Activated T-helper 1 cell treated with anti-CD3 and anti-CD28 coated beads, Interleukin-12 subunit alpha, Interleukin-12 subunit beta, Interleukin-2, Interleukin-4 antibody, amounts not matched to agents 30 ng/mL and 10 ng/mL and 1 ng/mL, durations not matched to agents 14 hours and 24 hours and 36 hours (primary cell): ENCODE measurements around the gene BCL7B. TPM values are rescaled to one million over a fixed set of nuclear protein-coding genes. Genes with fewer than 3 reads are reported as not detected.
"Not testable (repeated sequence)": the region's sequence is repeated elsewhere in the genome, so short reads cannot be mapped to it uniquely, and the experiment has no call there.

Experiments
- DNase-seq: peaks from one replicate; pipeline ENCODE4 v3.0.0; 2021; ENCODE audit warnings: low spot score
- H3K27ac Mint-ChIP-seq: one replicate; pipeline ENCODE4 v1.8.0; 2021; ENCODE audit warnings: mild to moderate bottlenecking, mixed read lengths
- H3K27me3 Mint-ChIP-seq: one replicate; pipeline ENCODE4 v1.8.0; 2022; ENCODE audit warnings: mild to moderate bottlenecking, moderate library complexity, mixed read lengths; ENCODE audit not compliant: insufficient read depth
- H3K36me3 Mint-ChIP-seq: one replicate; pipeline ENCODE4 v1.8.0; 2021; ENCODE audit warnings: low read depth, mixed read lengths
- H3K4me1 Mint-ChIP-seq: one replicate; pipeline ENCODE4 v1.8.0; 2021; ENCODE audit warnings: low read depth, mixed read lengths
- H3K4me3 Mint-ChIP-seq: one replicate; pipeline ENCODE4 v1.8.0; 2021; ENCODE audit warnings: mild to moderate bottlenecking, moderate library complexity, mixed read lengths
- H3K9me3 Mint-ChIP-seq: one replicate; pipeline ENCODE4 v1.8.0; 2021; ENCODE audit warnings: mixed read lengths
- intact Hi-C: fragments of 100-400 bp; cut with micrococcal nuclease; formaldehyde crosslinking; loops from one replicate; pipeline ENCODE4 v1.15.1; 2024
- total RNA-seq: library from RNA; stranded (reverse); gene quantifications from 2 replicates; pipeline ENCODE4 v1.2.3, GENCODE V29; 2022

BCL7B gene
- total RNA-seq, 1 donor from 2014 or later = 86.0 TPM

DNA sequence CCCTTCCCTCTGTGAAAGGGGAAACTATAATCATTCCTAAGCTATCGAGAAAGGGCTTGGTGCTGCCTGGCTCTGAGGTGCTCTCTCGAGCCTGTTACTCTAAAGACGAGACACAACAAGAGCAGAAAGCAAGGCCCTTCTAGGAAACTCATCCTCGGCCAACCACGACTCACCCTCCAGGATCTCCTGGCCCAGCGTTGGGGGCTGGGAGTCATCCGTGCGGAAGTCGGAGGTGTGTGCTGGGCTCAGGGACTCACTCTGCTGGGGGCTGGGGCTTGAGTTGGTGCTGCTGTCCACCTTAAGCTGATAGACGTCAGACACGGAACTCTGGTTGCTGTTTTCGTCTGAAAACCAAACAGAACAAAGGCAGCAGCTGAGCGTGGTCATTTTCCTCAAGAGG is 17.8 kb downstream of the BCL7B start:
- intact Hi-C loops = no loop called here
- no peak for DNase-seq
- Mint-ChIP-seq H3K9me3 (no peaks in the 10 kb centered on the region), H3K27ac (no peak overlapping the region), H3K36me3 (peaks cover 48% of the 10 kb centered on the region), H3K27me3 (no peaks in the 10 kb centered on the region), H3K4me3 (no peak overlapping the region), H3K4me1 (peaks cover 5% of the 10 kb centered on the region)

DNA sequence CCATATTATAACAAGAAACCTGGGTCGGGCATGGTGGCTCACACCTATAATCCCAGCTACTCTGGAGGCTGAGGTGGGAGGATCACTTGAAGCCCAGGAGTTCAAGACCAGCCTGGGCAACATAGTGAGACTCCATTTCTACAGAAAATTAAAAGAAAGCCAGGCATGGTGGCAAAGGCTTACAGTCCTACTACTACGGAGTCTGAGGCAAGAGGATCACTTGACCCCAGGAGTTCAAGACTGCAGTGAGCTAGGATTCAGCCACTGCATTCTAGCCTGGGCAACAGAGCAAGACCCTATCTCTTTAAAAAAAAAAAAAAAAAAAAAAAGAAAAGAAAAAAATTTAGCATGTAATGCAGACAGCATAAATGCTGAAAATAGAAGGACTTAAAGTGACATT is 19.0 kb downstream of the BCL7B start:
- H3K4me3 Mint-ChIP-seq = not testable (repeated sequence)
- H3K36me3 Mint-ChIP-seq = peaks cover 46% of the 10 kb centered on the region

DNA sequence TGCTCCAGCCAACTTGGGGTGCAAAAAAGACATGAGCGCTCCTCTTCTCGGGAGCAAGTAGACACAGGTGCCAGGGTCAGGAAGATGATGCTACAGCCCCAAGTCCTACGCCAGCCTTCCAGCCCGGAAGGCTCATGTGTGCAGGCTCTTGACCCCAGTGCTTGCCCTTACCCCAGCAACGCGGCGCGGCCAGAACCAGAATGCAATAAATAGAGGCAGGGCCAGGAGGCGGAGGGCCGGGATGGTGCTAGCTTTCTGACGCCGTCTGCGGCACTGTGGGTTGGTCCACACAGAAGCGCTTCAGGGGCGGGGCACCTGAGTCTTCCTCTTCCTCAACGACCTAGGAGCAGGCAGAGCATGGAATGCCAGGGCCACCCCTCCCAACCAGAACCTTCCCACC is 20.4 kb downstream of the BCL7B start:
- no peak overlapping the region for H3K27ac Mint-ChIP-seq
- peaks cover 36% of the 10 kb centered on the region for H3K36me3 Mint-ChIP-seq
- H3K4me1 Mint-ChIP-seq = no peaks in the 10 kb centered on the region
- H3K9me3 Mint-ChIP-seq = no peaks in the 10 kb centered on the region
- intact Hi-C loops = no loop called here
- no peaks in the 10 kb centered on the region for H3K27me3 Mint-ChIP-seq
- no peak for DNase-seq
- H3K4me3 Mint-ChIP-seq = no peak overlapping the region

More for the DNA sequence above, 19.0 kb downstream of the BCL7B start:
- H3K27me3 Mint-ChIP-seq, H3K4me1 Mint-ChIP-seq, H3K27ac Mint-ChIP-seq, intact Hi-C loops, DNase-seq, H3K9me3 Mint-ChIP-seq: not testable (repeated sequence)

DNA sequence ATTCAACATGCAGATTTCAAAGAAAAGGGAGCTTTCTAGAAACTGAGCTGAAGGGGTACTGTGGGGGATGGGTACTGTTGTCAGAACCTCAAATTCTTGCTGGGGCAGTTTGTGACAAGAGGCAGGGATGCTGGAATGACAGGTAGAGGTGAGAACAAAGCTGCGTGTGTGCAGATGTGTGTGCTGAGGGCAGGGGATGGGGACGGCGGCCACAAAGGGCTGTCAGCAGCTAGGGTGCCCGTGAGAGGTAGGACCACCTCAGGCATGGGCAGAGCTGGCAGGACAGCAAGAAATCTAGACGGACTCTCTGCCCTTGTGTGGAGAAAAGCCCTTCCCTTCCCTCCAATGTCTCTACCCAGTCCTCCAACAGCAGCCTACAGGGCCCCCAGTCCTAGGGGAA is 21.0 kb downstream of the BCL7B start:
- intact Hi-C loops = no loop called here
- Mint-ChIP-seq H3K4me1 (no peaks in the 10 kb centered on the region), H3K4me3 (no peak overlapping the region), H3K27me3 (no peaks in the 10 kb centered on the region), H3K9me3 (no peaks in the 10 kb centered on the region), H3K36me3 (peaks cover 31% of the 10 kb centered on the region), H3K27ac (no peak overlapping the region)
- DNase-seq = no peak

DNA sequence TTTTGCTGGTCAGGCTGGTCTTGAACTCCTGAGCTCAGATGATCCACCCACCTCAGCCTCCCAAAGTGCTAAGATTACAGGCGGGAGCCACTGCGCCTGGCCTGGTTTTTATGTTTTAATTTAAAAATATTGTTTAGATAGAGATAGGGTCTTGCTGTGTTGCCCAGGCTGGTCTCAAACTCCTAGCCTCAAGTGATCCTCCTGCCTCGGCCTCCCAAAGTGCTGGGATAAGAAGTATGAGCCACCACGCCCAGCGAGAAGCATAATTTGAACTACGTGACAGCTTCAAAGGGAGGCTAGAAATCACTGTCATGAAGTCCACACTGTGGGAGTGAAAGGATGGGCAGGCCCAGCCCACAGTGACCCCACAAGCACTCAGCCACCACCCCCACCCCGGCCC is 21.6 kb downstream of the BCL7B start:
- H3K36me3 Mint-ChIP-seq = peaks cover 29% of the 10 kb centered on the region

DNA sequence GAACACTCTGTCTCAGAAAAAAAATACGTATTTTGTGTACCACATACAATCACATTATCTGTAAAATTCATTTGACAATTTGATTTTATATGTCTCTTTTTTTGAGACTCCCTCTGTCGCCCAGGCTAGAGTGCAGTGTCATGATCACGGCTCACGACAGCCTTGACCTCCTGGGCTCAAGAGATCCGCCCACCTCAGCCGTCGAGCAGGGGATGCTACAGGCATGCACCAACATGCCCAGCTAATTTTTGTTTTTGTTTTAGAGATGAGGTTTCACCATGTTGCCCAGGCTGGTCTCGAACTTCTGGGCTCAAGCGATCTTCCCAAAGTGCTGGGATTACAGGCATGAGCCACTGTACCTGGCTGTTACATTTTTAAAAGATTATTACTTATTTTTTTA is 23.7 kb downstream of the BCL7B start:
- Mint-ChIP-seq H3K4me1 (no peaks in the 10 kb centered on the region), H3K9me3 (no peaks in the 10 kb centered on the region), H3K36me3 (peaks cover 24% of the 10 kb centered on the region), H3K27ac (no peak overlapping the region), H3K27me3 (no peaks in the 10 kb centered on the region), H3K4me3 (no peak overlapping the region)
- intact Hi-C loops = no loop called here
- no peak for DNase-seq

More for the DNA sequence above, 21.6 kb downstream of the BCL7B start:
- H3K9me3 Mint-ChIP-seq, H3K4me3 Mint-ChIP-seq, H3K27me3 Mint-ChIP-seq, H3K27ac Mint-ChIP-seq, intact Hi-C loops, DNase-seq, H3K4me1 Mint-ChIP-seq: not testable (repeated sequence)

DNA sequence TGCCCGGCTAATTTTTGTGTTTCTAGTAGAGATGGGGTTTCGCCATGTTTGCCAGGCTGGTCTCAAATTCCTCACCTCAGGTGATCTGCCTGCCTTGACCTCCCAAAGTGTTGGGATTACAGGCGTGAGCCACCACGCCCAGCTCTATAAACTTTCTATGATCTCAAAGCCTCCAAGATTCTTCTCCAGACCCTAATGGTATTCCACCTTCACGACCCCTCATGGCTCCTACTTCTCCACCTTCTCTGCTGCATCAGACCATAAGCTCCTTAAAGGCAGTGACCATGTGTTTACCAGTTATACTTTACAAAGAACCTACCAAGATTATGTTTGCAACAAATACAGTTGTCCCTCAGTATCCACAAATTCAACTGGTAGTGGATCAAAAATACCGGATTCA is 25.3 kb downstream of the BCL7B start:
- Mint-ChIP-seq H3K27ac (no peak overlapping the region), H3K36me3 (peaks cover 15% of the 10 kb centered on the region), H3K4me3 (no peak overlapping the region), H3K9me3 (no peaks in the 10 kb centered on the region), H3K27me3 (no peaks in the 10 kb centered on the region), H3K4me1 (peaks cover 7% of the 10 kb centered on the region)
- intact Hi-C loops = no loop called here
- no peak for DNase-seq

DNA sequence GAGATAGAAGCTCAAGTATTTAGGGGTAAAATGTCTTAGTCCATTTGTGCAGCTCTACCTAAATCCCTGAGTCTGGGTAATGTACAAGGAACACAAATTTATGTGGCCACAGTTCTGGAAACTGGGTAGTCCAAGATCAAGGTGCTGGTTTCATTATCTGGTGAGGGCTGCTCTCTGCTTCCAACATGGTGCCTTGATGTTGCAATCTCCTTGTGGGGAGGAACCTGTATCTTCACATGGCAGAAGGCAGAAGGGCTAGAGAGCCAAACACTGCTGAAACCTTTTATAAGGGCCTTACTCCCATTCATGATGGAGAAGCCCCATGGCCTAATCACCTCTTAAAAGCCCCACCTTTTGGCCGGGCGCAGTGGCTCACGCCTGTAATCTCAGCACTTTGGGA is 26.7 kb downstream of the BCL7B start:
- intact Hi-C loops = no loop called here
- Mint-ChIP-seq H3K27me3 (no peaks in the 10 kb centered on the region), H3K4me3 (no peak overlapping the region), H3K36me3 (peaks cover 5% of the 10 kb centered on the region), H3K4me1 (peaks cover 14% of the 10 kb centered on the region), H3K9me3 (no peaks in the 10 kb centered on the region), H3K27ac (no peak overlapping the region)
- DNase-seq = no peak

DNA sequence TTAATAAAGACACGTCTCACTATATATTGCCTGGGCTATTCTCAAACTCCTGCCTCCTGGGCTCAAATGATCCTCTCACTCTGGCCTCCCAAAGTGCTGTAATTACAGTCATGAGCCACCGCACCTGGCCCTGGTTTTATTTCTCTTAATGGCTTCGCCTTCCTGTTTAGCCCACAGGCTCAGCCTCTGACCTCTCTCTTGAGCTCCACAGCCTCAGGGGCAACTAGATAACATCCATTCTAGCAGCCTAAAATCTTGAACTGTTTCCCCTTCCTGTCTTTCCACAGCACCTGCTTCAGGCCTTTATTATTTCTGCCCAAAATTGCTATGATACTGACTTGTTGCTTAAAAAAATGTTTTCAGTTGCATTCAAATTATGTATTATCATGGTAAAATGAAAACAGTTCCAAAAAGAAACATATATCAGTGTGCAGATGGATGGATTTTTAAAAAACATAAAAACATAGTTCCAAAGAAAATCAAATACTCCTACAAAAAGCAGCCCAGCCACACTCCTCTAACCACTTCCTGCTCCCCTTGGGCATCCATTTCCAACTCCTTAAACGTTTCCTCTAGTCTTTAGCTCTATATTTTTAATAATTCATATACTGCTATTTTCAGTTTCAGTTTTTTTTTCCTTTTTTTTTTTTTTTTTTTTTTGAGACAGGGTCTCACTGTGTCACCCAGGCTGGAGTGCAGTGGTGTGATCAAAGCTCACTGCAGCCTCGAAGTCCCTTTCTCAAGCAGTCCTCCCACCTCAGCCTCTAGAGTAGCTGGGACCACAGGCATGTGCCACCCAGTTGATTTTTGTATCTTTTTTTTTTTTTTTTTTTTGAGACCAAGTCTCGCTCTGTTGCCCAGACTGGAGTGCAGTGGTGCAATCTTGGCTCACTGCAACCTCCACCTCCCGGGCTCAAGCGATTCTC is 30.3 kb downstream of the BCL7B start:
- Mint-ChIP-seq H3K36me3 (peaks cover 3% of the 10 kb centered on the region), H3K4me3 (peak overlapping the region; percentile 19)

DNA sequence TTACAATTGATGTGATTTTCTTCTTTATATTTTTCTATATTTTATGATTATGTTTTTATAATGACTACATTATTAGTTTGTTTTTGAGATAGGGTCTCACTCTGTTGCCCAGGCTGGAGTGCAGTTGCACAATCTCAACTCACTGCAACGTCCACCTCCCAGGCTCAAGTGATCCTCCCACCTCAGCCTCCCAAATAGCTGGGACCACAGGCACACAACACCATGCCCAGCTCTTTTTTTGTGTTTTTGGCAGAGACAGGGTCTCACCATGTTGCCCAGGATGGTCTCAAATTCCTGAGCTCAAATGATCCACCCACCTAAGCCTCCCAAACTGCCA is 31.4 kb downstream of the BCL7B start:
- intact Hi-C loops = loop anchor here (10.0 kb wide), 1 partner anchor 701 kb away; the partner anchor contains the start of gene TYW1B
- not testable (repeated sequence) for H3K9me3 Mint-ChIP-seq, H3K27ac Mint-ChIP-seq, H3K27me3 Mint-ChIP-seq, DNase-seq, H3K36me3 Mint-ChIP-seq, H3K4me3 Mint-ChIP-seq
- H3K4me1 Mint-ChIP-seq = peaks cover 36% of the 10 kb centered on the region

More for the DNA sequence above, 30.3 kb downstream of the BCL7B start:
- Mint-ChIP-seq H3K4me1 (peaks cover 36% of the 10 kb centered on the region), H3K9me3 (no peaks in the 10 kb centered on the region), H3K27ac (peak overlapping the region; percentile 77), H3K27me3 (no peaks in the 10 kb centered on the region)
- DNase-seq = no peak
- intact Hi-C loops = loop anchor here (10.0 kb wide), 1 partner anchor 702 kb away; the partner anchor contains the start of gene TYW1B

DNA sequence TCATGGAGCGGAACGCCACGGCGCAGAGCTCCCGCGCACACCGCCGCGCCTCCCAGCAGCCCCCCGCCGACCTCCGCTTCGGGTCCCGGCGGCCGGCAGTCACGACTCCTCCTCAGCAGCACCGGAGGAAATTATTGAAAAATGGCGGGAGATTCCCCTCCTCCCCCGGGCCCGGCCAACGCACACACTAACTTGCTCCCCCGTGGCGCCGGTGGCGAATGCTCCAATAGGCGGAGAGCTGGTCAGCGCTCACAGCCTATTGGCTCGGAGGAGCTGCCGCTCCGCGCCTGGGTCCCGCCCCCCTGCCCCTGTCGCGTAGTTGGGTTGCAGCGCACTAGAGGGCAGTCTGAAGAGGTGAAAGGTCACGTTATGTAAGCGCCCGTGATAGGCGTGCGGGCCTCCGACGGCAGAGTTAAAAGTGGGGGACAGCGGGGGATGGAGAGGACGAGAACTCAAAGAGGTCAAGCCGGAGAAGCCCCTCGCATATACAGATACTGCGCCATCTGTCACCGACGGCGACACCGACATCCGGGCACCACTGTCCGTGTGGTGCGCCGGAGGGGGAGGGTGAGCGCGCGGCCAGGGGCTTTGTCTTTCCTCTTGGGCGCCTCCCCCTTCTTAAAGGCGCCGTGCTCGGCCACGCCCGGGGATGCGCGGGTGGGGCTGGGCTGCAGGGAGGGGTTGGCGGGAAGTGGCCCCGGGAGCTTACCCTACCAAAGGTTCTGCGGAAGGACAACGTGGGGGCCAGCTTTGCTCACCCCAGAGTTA is 35.2 kb downstream of the BCL7B start, which contains the start of gene BAZ1B:
BAZ1B (minus strand) TSS at position 189 of the 768 bp plus-strand sequence. CDS start 360 bp downstream, outside the sequence.
- H3K9me3 Mint-ChIP-seq = no peaks in the 10 kb centered on the region
- peaks cover 30% of the 10 kb centered on the region for H3K36me3 Mint-ChIP-seq
- intact Hi-C loops = loop anchor here (1.0 to 10.0 kb wide), 10 partner anchors 35 to 697 kb away; partner anchors contain the start of genes ABHD11, BCL7B, BUD23 and DNAJC30
- peak; percentile 97 for DNase-seq
- no peaks in the 10 kb centered on the region for H3K27me3 Mint-ChIP-seq
- H3K4me1 Mint-ChIP-seq = peaks cover 60% of the 10 kb centered on the region
- H3K27ac Mint-ChIP-seq = peak within 1 kb of the TSS; percentile 97
- peak within 1 kb of the TSS; percentile 91 for H3K4me3 Mint-ChIP-seq

DNA sequence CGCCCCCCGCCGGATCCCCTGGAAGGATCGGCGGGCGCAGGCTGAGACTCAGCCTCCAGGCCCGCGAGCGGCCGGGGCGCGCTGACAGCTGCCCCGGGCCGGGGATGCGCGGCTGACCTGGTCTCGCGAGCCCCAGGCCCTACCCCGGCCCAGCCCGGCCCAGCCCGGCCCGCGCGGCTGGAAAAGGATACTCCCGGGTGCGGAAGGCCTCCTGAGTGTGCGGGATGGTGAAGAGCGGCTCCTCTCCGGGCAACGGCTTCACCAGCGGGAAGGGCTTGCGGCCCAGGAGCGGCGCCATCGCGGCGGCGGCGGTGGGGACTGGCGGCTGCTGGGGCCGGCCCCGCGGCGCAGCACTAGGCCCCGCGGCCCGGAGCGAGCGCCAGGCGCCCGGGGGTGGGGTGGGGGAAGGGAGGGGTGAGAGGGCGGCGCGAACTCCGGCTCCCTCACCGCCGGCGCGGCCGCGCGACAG is 35.8 kb downstream of the BCL7B start:
- Mint-ChIP-seq H3K4me1 (peaks cover 59% of the 10 kb centered on the region), H3K4me3 (peak overlapping the region; percentile 61), H3K9me3 (no peaks in the 10 kb centered on the region), H3K27ac (no peak overlapping the region), H3K36me3 (peaks cover 34% of the 10 kb centered on the region), H3K27me3 (no peaks in the 10 kb centered on the region)
- intact Hi-C loops = loop anchor here (1.0 to 10.0 kb wide), 10 partner anchors 36 to 697 kb away; partner anchors contain the start of genes ABHD11, BCL7B, BUD23 and DNAJC30
- no peak for DNase-seq
